Neural cell (in vitro differentiated cells): ENCODE results near the gene ARPC1B.

Source experiments
- TAF1 ChIP-seq: IDR thresholded peaks from 2 replicates; pipeline ENCODE4 v1.6.1; 2012; ENCODE audit warnings: low read depth
- TF ChIP-seq, protein P1 (sequence below): fragments of 450-650 bp; IDR thresholded peaks from 2 replicates; pipeline ENCODE4 v1.5.1; 2014; ENCODE audit warnings: antibody characterized with exemption, mild to moderate bottlenecking, moderate library complexity; ENCODE audit not compliant: poor library complexity, severe bottlenecking

GRCh38 chr7:99368750-99369389 lies 5.7 kb upstream of the ARPC1B start:
- TF ChIP-seq, protein P1, sequence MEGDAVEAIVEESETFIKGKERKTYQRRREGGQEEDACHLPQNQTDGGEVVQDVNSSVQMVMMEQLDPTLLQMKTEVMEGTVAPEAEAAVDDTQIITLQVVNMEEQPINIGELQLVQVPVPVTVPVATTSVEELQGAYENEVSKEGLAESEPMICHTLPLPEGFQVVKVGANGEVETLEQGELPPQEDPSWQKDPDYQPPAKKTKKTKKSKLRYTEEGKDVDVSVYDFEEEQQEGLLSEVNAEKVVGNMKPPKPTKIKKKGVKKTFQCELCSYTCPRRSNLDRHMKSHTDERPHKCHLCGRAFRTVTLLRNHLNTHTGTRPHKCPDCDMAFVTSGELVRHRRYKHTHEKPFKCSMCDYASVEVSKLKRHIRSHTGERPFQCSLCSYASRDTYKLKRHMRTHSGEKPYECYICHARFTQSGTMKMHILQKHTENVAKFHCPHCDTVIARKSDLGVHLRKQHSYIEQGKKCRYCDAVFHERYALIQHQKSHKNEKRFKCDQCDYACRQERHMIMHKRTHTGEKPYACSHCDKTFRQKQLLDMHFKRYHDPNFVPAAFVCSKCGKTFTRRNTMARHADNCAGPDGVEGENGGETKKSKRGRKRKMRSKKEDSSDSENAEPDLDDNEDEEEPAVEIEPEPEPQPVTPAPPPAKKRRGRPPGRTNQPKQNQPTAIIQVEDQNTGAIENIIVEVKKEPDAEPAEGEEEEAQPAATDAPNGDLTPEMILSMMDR = no peak
- TF ChIP-seq TAF1 = no peak
